Neutrophil (primary cell): ENCODE results near the gene TRERF1.

Source experiments
- H3K27ac ChIP-seq: fragments of 200-600 bp; sonication (generic); 2 replicates; pipeline ENCODE4 v1.5.1; 2016; ENCODE audit warnings: mild to moderate bottlenecking, moderate library complexity
- H3K27me3 ChIP-seq: fragments of 200-600 bp; sonication (generic); 2 replicates; pipeline ENCODE4 v1.6.0; 2016; ENCODE audit warnings: mild to moderate bottlenecking
- H3K36me3 ChIP-seq: fragments of 200-600 bp; sonication (generic); 2 replicates; pipeline ENCODE4 v1.5.1; 2017
- H3K4me1 ChIP-seq, 2 experiments: fragments of 200-600 bp in 1 of 2; sonication (generic) in 1 of 2; 1 replicate in 1 of 2; 2 replicates in 1 of 2; pipeline versions ENCODE4 v1.5.1 to v1.6.1; 2013 to 2016; ENCODE audit warnings: low read depth in 1 of 2, low read length in 1 of 2, mild to moderate bottlenecking in 1 of 2, moderate library complexity in 1 of 2; ENCODE audit not compliant: control insufficient read depth in 1 of 2, insufficient read depth in 1 of 2
- H3K4me3 ChIP-seq, 2 experiments: fragments of 200-600 bp in 1 of 2; sonication (generic) in 1 of 2; 1 replicate in 1 of 2; 2 replicates in 1 of 2; pipeline ENCODE4 v1.5.1; 2013 to 2016; ENCODE audit warnings: low read depth in 1 of 2, low read length in 1 of 2, mild to moderate bottlenecking in 1 of 2, moderate library complexity in 1 of 2
- H3K9me3 ChIP-seq: fragments of 200-600 bp; sonication (generic); 2 replicates; pipeline ENCODE4 v1.5.1; 2016
- TF ChIP-seq, protein P1 (sequence below): fragments of 200-600 bp; sonication (generic); IDR thresholded peaks from 2 replicates; pipeline ENCODE4 v1.5.1; 2016; ENCODE audit warnings: antibody characterized with exemption

Gene TRERF1

GRCh38 chr6:42388046-42388445, 63.7 kb downstream of the TRERF1 start:
- peak overlapping the region; percentile 75 for H3K27ac ChIP-seq
- no peak overlapping the region for H3K4me3 ChIP-seq
- no peaks in the 10 kb centered on the region for H3K9me3 ChIP-seq
- H3K4me1 ChIP-seq: peaks cover 43 to 60% of the 10 kb centered on the region in 2 experiments
- no peaks in the 10 kb centered on the region for H3K27me3 ChIP-seq
- TF ChIP-seq, protein P1, sequence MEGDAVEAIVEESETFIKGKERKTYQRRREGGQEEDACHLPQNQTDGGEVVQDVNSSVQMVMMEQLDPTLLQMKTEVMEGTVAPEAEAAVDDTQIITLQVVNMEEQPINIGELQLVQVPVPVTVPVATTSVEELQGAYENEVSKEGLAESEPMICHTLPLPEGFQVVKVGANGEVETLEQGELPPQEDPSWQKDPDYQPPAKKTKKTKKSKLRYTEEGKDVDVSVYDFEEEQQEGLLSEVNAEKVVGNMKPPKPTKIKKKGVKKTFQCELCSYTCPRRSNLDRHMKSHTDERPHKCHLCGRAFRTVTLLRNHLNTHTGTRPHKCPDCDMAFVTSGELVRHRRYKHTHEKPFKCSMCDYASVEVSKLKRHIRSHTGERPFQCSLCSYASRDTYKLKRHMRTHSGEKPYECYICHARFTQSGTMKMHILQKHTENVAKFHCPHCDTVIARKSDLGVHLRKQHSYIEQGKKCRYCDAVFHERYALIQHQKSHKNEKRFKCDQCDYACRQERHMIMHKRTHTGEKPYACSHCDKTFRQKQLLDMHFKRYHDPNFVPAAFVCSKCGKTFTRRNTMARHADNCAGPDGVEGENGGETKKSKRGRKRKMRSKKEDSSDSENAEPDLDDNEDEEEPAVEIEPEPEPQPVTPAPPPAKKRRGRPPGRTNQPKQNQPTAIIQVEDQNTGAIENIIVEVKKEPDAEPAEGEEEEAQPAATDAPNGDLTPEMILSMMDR: no peak
- no peaks in the 10 kb centered on the region for H3K36me3 ChIP-seq

DNA sequence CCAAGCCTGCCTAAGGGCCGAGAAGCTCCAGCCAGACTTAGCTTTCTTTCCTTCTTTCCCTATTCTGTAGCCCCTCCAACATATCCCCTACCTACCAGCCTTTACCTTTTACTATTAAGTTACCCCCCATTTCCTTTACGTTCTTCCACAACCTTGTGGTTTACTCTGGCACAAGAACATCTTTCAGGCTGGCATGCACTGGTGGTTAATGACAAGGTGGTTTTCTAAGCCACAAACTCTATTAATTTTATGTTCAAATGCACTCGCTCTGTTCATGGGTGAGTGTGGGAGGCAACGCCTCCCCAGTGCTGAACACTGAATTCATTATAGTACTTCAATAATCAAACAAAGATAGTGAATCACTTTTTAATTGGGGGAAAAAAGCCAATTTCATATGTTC, 64.4 kb downstream of the TRERF1 start:
- Histone ChIP-seq H3K9me3 (no peaks in the 10 kb centered on the region), H3K4me3 (no peak overlapping the region), H3K27me3 (no peaks in the 10 kb centered on the region), H3K4me1 (peaks cover 40 to 53% of the 10 kb centered on the region in 2 experiments), H3K36me3 (no peaks in the 10 kb centered on the region), H3K27ac (peak overlapping the region; percentile 75)
- TF ChIP-seq, protein P1: no peak

GRCh38 chr6:42385339-42385738, 66.4 kb downstream of the TRERF1 start:
- Histone ChIP-seq H3K4me3 (no peak overlapping the region), H3K36me3 (no peaks in the 10 kb centered on the region), H3K27ac (peak overlapping the region; percentile 21), H3K4me1 (peaks cover 44 to 50% of the 10 kb centered on the region in 2 experiments), H3K27me3 (no peaks in the 10 kb centered on the region), H3K9me3 (no peaks in the 10 kb centered on the region)
- TF ChIP-seq, protein P1: no peak

GRCh38 chr6:42383421-42384205, 68.1 kb downstream of the TRERF1 start:
- TF ChIP-seq, protein P1: no peak
- Histone ChIP-seq H3K27ac (no peak overlapping the region), H3K4me1 (peaks cover 53 to 54% of the 10 kb centered on the region in 2 experiments), H3K9me3 (no peaks in the 10 kb centered on the region), H3K36me3 (no peaks in the 10 kb centered on the region), H3K4me3 (no peak overlapping the region), H3K27me3 (no peaks in the 10 kb centered on the region)

- TF ChIP-seq, protein P1: no peak
- Histone ChIP-seq H3K4me3 (no peak overlapping the region), H3K4me1 (peaks cover 55 to 58% of the 10 kb centered on the region in 2 experiments), H3K27ac (peak overlapping the region; percentile 48), H3K9me3 (no peaks in the 10 kb centered on the region), H3K27me3 (no peaks in the 10 kb centered on the region), H3K36me3 (no peaks in the 10 kb centered on the region)
These were observed 69.9 kb downstream of the TRERF1 start for GRCh38 chr6:42381850-42382249.
